ENCODE results near the gene CCNY. TPM values are rescaled to one million over a fixed set of nuclear protein-coding genes. Genes with fewer than 3 reads are reported as not detected.
"Not testable (repeated sequence)": the region's sequence is repeated elsewhere in the genome, so short reads cannot be mapped to it uniquely, and the experiment has no call there.

CCNY gene
- total and polyA plus RNA-seq, 8 donors: 5.8 to 99.6 (median 37.7) TPM

- Histone ChIP-seq H3K27ac (no peak overlapping the region), H3K27me3 (no peaks in the 10 kb centered on the region), H3K4me3 (no peak overlapping the region), H3K4me1 (peaks cover 52 to 87% (median 72%) of the 10 kb centered on the region in 4 donors), H3K9me3 (no peaks in the 10 kb centered on the region), H3K36me3 (no peaks in the 10 kb centered on the region)
- TF ChIP-seq POLR2A (IDR thresholded peaks at IDR 0.05) (no peak), POLR2AphosphoS5 (IDR thresholded peaks at IDR 0.05) (no peak), CTCF (IDR thresholded peaks at IDR 0.05) (no peak)
- intact Hi-C loops (cut with DNase I; ENCODE audit: low total_unique reads): no loop called here
- WGBS, 5 donors: 73 to 89% (median 83%) methylated on average over 4 of the region's 4 CpGs
- DNase-seq: no peak
Observed at GRCh38 chr10:35397953-35398352, 61.6 kb downstream of the CCNY start.

- H3K4me3 ChIP-seq: no peak overlapping the region
- 55 to 63% (median 57%) methylated on average over 8 of the region's 8 CpGs for WGBS, 5 donors
- H3K27ac ChIP-seq: no peak overlapping the region
- DNase-seq: no peak
- H3K27me3 ChIP-seq: no peaks in the 10 kb centered on the region
- TF ChIP-seq POLR2A (IDR thresholded peaks at IDR 0.05) (no peak), EP300 (IDR thresholded peaks at IDR 0.05) (no peak), POLR2AphosphoS5 (IDR thresholded peaks at IDR 0.05) (no peak)
- H3K9me3 ChIP-seq: no peaks in the 10 kb centered on the region
- H3K36me3 ChIP-seq: no peaks in the 10 kb centered on the region
- intact Hi-C loops (cut with DNase I; ENCODE audit: low total_unique reads): no loop called here
- H3K4me1 ChIP-seq: peaks cover 52 to 84% (median 70%) of the 10 kb centered on the region in 4 donors
Observed at GRCh38 chr10:35398355-35398754, 62.0 kb downstream of the CCNY start.

- H3K27ac ChIP-seq: no peak overlapping the region
- no peaks in the 10 kb centered on the region for H3K9me3 ChIP-seq
- no peak overlapping the region for H3K4me3 ChIP-seq
- intact Hi-C loops (cut with DNase I; ENCODE audit: low total_unique reads): no loop called here
- peaks cover 54 to 84% (median 67%) of the 10 kb centered on the region in 4 donors for H3K4me1 ChIP-seq
- TF ChIP-seq CTCF (IDR thresholded peaks at IDR 0.05): no peak
- TF ChIP-seq POLR2A (IDR thresholded peaks at IDR 0.05): no peak
- TF ChIP-seq EP300 (IDR thresholded peaks at IDR 0.05): no peak
- WGBS, 5 donors: 83 to 94% (median 91%) methylated on average over 7 of the region's 7 CpGs
- no peaks in the 10 kb centered on the region for H3K36me3 ChIP-seq
- no peaks in the 10 kb centered on the region for H3K27me3 ChIP-seq
- DNase-seq: no peak
Observed at GRCh38 chr10:35398908-35399307, 62.6 kb downstream of the CCNY start.

GRCh38 chr10:35399414-35400009 lies 63.2 kb downstream of the CCNY start:
- H3K9me3 ChIP-seq: no peaks in the 10 kb centered on the region
- peaks cover 49 to 84% (median 65%) of the 10 kb centered on the region in 4 donors for H3K4me1 ChIP-seq
- H3K27me3 ChIP-seq: no peaks in the 10 kb centered on the region
- no peak overlapping the region for H3K27ac ChIP-seq
- DNase-seq: no peak
- intact Hi-C loops (cut with DNase I; ENCODE audit: low total_unique reads): no loop called here
- TF ChIP-seq POLR2AphosphoS5 (IDR thresholded peaks at IDR 0.05) (no peak), EP300 (IDR thresholded peaks at IDR 0.05) (no peak), POLR2A (IDR thresholded peaks at IDR 0.05) (no peak), CTCF (IDR thresholded peaks at IDR 0.05) (no peak)
- no peak overlapping the region for H3K4me3 ChIP-seq
- H3K36me3 ChIP-seq: no peaks in the 10 kb centered on the region
- 62 to 67% (median 65%) methylated on average over 5 to 6 of the region's 6 CpGs for whole genome bisulfite sequencing, 5 donors

GRCh38 chr10:35400595-35401268 lies 64.4 kb downstream of the CCNY start:
- TF ChIP-seq EP300 (IDR thresholded peaks at IDR 0.05): no peak
- TF ChIP-seq POLR2A (IDR thresholded peaks at IDR 0.05): no peak
- TF ChIP-seq CTCF (IDR thresholded peaks at IDR 0.05): no peak
- no peak for TF ChIP-seq POLR2AphosphoS5 (IDR thresholded peaks at IDR 0.05)
- no peaks in the 10 kb centered on the region for H3K36me3 ChIP-seq
- no peak for DNase-seq
- no peaks in the 10 kb centered on the region for H3K27me3 ChIP-seq
- WGBS, 5 donors: 60 to 77% (median 68%) methylated on average over 8 of the region's 8 CpGs
- no peak overlapping the region for H3K4me3 ChIP-seq
- H3K4me1 ChIP-seq: peaks cover 37 to 76% (median 56%) of the 10 kb centered on the region in 4 donors
- intact Hi-C loops (cut with DNase I; ENCODE audit: low total_unique reads): no loop called here
- no peaks in the 10 kb centered on the region for H3K9me3 ChIP-seq
- no peak overlapping the region for H3K27ac ChIP-seq

GRCh38 chr10:35403491-35403890 lies 67.2 kb downstream of the CCNY start:
- 95 to 98% (median 96%) methylated on average over 5 of the region's 5 CpGs for WGBS, 5 donors
- H3K27me3 ChIP-seq; intact Hi-C loops (cut with DNase I; ENCODE audit: low total_unique reads); H3K27ac ChIP-seq; H3K36me3 ChIP-seq; H3K9me3 ChIP-seq; H3K4me3 ChIP-seq; DNase-seq: not testable (repeated sequence)
- peaks cover 21 to 58% (median 37%) of the 10 kb centered on the region in 4 donors for H3K4me1 ChIP-seq

- 61 to 89% (median 82%) methylated on average over 2 of the region's 2 CpGs for whole genome bisulfite sequencing, 5 donors
- intact Hi-C loops (cut with DNase I; ENCODE audit: low total_unique reads): not testable (repeated sequence)
- peaks cover 19 to 58% (median 39%) of the 10 kb centered on the region in 4 donors for H3K4me1 ChIP-seq
Observed at GRCh38 chr10:35404077-35404476, 67.8 kb downstream of the CCNY start.

More at GRCh38 chr10:35404077-35404476, 67.8 kb downstream of the CCNY start:
- not testable (repeated sequence) for H3K27ac ChIP-seq, H3K27me3 ChIP-seq, H3K4me3 ChIP-seq, H3K9me3 ChIP-seq, H3K36me3 ChIP-seq
- DNase-seq: peak in 1 of 2 donors; percentile 39
